ENCODE measurements around the gene ASAP2. TPM values are rescaled to one million over a fixed set of nuclear protein-coding genes. Genes with fewer than 3 reads are reported as not detected.
A peak's percentile ranks its signal among the peaks of the same experiment; 100 is the strongest.
"Not testable (repeated sequence)": the region's sequence is repeated elsewhere in the genome, so short reads cannot be mapped to it uniquely, and the experiment has no call there.

The ASAP2 gene
- total RNA-seq, 1 donor from 2014 or later: 49.6 TPM

DNA sequence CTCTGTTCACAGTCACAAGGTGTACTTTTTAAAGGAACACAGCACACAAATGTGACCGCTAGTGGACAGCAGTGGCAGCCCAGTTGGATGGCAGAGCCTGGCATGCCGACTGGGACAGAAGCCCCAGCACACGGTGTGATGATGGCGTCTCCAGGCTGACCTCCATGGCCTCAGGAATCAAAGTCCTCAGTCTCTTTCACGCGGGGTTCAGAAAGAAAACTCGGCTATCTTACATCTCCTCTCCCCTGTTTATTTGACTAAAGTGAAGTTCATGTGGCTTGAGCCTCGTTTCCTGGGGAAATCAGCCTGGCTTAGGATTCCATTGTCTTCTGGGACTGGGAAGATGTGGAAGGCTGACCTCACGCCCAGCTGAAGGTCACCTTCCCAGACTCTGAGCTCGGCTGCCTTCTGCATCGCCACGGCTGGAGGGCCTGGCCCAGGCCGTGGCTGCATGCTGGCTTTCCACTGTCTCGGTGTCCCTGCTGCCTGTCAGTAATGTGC lies 56.1 kb downstream of the ASAP2 start:
- no peak for TF ChIP-seq CTCF (IDR thresholded peaks at IDR 0.05; ENCODE audit: partially characterized antibody, unreplicated experiment)
- Mint-ChIP-seq H3K36me3 (ENCODE audit: unreplicated experiment) (no peaks in the 10 kb centered on the region), H3K4me3 (ENCODE audit: unreplicated experiment) (no peak overlapping the region), H3K27ac (ENCODE audit: unreplicated experiment) (peak overlapping the region; percentile 52), H3K27me3 (ENCODE audit: unreplicated experiment) (peaks cover 7% of the 10 kb centered on the region), H3K4me1 (ENCODE audit: low read depth, unreplicated experiment) (peaks cover 24% of the 10 kb centered on the region), H3K9me3 (ENCODE audit: unreplicated experiment) (no peaks in the 10 kb centered on the region)
- no peak for DNase-seq

DNA sequence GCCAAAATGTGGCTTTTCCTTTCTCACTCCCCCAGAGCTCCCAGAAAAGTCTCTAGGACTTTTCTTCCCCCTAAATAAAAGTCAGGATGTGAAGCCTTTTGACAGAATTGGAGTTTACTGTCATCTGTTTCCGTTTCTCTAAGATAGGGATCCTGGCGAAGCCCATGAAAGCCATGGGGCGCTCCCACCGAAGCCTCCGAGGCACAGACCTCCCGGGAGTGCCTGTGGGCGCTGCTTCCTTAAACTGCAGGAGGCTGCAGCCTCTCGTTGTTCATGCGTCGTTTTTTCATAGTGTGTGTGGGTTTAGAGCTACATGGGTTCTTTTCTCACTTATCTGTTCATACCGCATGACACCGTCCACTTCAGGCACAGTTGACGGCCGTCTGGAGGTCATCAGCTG lies 56.8 kb downstream of the ASAP2 start:
- TF ChIP-seq CTCF (IDR thresholded peaks at IDR 0.05; ENCODE audit: partially characterized antibody, unreplicated experiment): no peak
- DNase-seq: no peak
- H3K4me1 Mint-ChIP-seq (ENCODE audit: low read depth, unreplicated experiment): peaks cover 27% of the 10 kb centered on the region
- H3K4me3 Mint-ChIP-seq (ENCODE audit: unreplicated experiment): no peak overlapping the region
- peaks cover 7% of the 10 kb centered on the region for H3K27me3 Mint-ChIP-seq (ENCODE audit: unreplicated experiment)
- H3K36me3 Mint-ChIP-seq (ENCODE audit: unreplicated experiment): no peaks in the 10 kb centered on the region
- H3K27ac Mint-ChIP-seq (ENCODE audit: unreplicated experiment): peak overlapping the region; percentile 52
- H3K9me3 Mint-ChIP-seq (ENCODE audit: unreplicated experiment): no peaks in the 10 kb centered on the region

- peak overlapping the region; percentile 8 for H3K27ac Mint-ChIP-seq (ENCODE audit: unreplicated experiment)
Observed at GRCh38 chr2:9264301-9264700, 57.7 kb downstream of the ASAP2 start.

GRCh38 chr2:9266711-9267110 lies 60.1 kb downstream of the ASAP2 start:
- H3K27me3 Mint-ChIP-seq (ENCODE audit: unreplicated experiment): peaks cover 7% of the 10 kb centered on the region
- H3K36me3 Mint-ChIP-seq (ENCODE audit: unreplicated experiment): peaks cover 5% of the 10 kb centered on the region
- no peak for TF ChIP-seq CTCF (IDR thresholded peaks at IDR 0.05; ENCODE audit: partially characterized antibody, unreplicated experiment)
- H3K4me3 Mint-ChIP-seq (ENCODE audit: unreplicated experiment): no peak overlapping the region
- H3K27ac Mint-ChIP-seq (ENCODE audit: unreplicated experiment): no peak overlapping the region
- peaks cover 29% of the 10 kb centered on the region for H3K4me1 Mint-ChIP-seq (ENCODE audit: low read depth, unreplicated experiment)
- no peaks in the 10 kb centered on the region for H3K9me3 Mint-ChIP-seq (ENCODE audit: unreplicated experiment)
- DNase-seq: no peak

More at GRCh38 chr2:9264301-9264700, 57.7 kb downstream of the ASAP2 start:
- H3K27me3 Mint-ChIP-seq (ENCODE audit: unreplicated experiment): peaks cover 7% of the 10 kb centered on the region
- no peaks in the 10 kb centered on the region for H3K9me3 Mint-ChIP-seq (ENCODE audit: unreplicated experiment)
- peaks cover 28% of the 10 kb centered on the region for H3K4me1 Mint-ChIP-seq (ENCODE audit: low read depth, unreplicated experiment)
- DNase-seq: no peak
- TF ChIP-seq CTCF (IDR thresholded peaks at IDR 0.05; ENCODE audit: partially characterized antibody, unreplicated experiment): no peak
- no peak overlapping the region for H3K4me3 Mint-ChIP-seq (ENCODE audit: unreplicated experiment)
- H3K36me3 Mint-ChIP-seq (ENCODE audit: unreplicated experiment): no peaks in the 10 kb centered on the region

DNA sequence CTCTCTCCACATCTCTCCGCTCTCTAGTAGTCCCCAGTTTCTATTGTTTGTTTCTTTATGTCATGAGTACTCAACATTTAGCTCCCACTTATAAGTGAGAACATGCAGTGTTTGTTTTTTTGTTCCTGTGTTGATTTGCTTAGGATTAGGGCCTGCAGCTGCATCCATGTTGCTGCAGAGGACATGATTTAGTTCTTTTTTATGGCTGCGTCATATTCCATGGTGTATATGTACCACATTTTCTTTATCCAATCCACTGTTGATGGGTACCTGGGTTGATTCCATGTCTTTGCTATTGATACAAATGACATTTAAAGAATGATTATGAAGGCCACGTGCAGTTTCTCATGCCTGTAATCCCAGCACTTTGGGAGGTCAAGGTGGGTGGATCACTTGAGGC lies 60.7 kb downstream of the ASAP2 start:
- not testable (repeated sequence) for H3K9me3 Mint-ChIP-seq (ENCODE audit: unreplicated experiment); DNase-seq; H3K4me3 Mint-ChIP-seq (ENCODE audit: unreplicated experiment); H3K27me3 Mint-ChIP-seq (ENCODE audit: unreplicated experiment); H3K27ac Mint-ChIP-seq (ENCODE audit: unreplicated experiment)
- Mint-ChIP-seq H3K36me3 (ENCODE audit: unreplicated experiment) (peaks cover 11% of the 10 kb centered on the region), H3K4me1 (ENCODE audit: low read depth, unreplicated experiment) (peaks cover 29% of the 10 kb centered on the region)
